HAP-1 (cell line): ENCODE data around the gene INKA1.
"Not testable (repeated sequence)": the region's sequence is repeated elsewhere in the genome, so short reads cannot be mapped to it uniquely, and the experiment has no call there.

Experiments
- DNase-seq, 2 experiments: peaks; one replicate each; pipeline ENCODE4 v3.0.0-alpha.2; 2016 to 2020; ENCODE audit warnings: low spot score in 2 of 2
- H3K27me3 ChIP-seq: fragments of 250-450 bp; sonication (Bioruptor Pico); 2 replicates; pipeline ENCODE4 v1.5.1; 2020; ENCODE audit warnings: low read depth, mild to moderate bottlenecking, moderate library complexity
- H3K36me3 ChIP-seq: fragments of 250-450 bp; sonication (Bioruptor Pico); replicated peaks from 2 replicates; pipeline ENCODE4 v1.5.1; 2020; ENCODE audit warnings: mild to moderate bottlenecking
- H3K4me1 ChIP-seq: fragments of 250-450 bp; sonication (Bioruptor Pico); 2 replicates; pipeline ENCODE4 v1.5.1; 2020; ENCODE audit warnings: mild to moderate bottlenecking
- H3K4me3 ChIP-seq: fragments of 250-450 bp; sonication (Bioruptor Pico); 2 replicates; pipeline ENCODE4 v1.5.1; 2020; ENCODE audit warnings: mild to moderate bottlenecking, moderate library complexity
- H3K9me3 ChIP-seq: fragments of 250-450 bp; sonication (Bioruptor Pico); 2 replicates; pipeline ENCODE4 v1.5.1; 2020; ENCODE audit warnings: mild to moderate bottlenecking, moderate library complexity
- in situ Hi-C: fragments of 300-500 bp; cut with MboI; formaldehyde crosslinking; loops from 3 replicates; pipeline ENCODE4 v1.14.3; 2020; ENCODE audit warnings: low sequenced_read_pairs, inconsistent platforms, mixed read lengths

INKA1 gene

GRCh38 chr3:49779358-49780079 lies 23.5 kb upstream of the INKA1 start:
- H3K4me1 ChIP-seq = 0 out of 2 replicates have a peak, but pooled peaks cover 3% of the 10 kb centered on the region
- peaks cover 45% of the 10 kb centered on the region for H3K36me3 ChIP-seq
- DNase-seq = no peak
- no peak overlapping the region for H3K4me3 ChIP-seq
- in situ Hi-C loops = no loop called here
- no peaks in the 10 kb centered on the region for H3K27me3 ChIP-seq
- H3K9me3 ChIP-seq = no peaks in the 10 kb centered on the region

GRCh38 chr3:49780080-49780974 lies 22.7 kb upstream of the INKA1 start:
- H3K27me3 ChIP-seq = no peaks in the 10 kb centered on the region
- H3K4me1 ChIP-seq = peaks cover 7% of the 10 kb centered on the region; the same call in 1 of the 2 replicates
- DNase-seq = no peak
- H3K4me3 ChIP-seq = no peak overlapping the region
- H3K36me3 ChIP-seq = peaks cover 51% of the 10 kb centered on the region
- in situ Hi-C loops = no loop called here
- no peaks in the 10 kb centered on the region for H3K9me3 ChIP-seq

- H3K9me3 ChIP-seq, DNase-seq, H3K4me3 ChIP-seq, in situ Hi-C loops, H3K4me1 ChIP-seq, H3K27me3 ChIP-seq: not testable (repeated sequence)
- peaks cover 51% of the 10 kb centered on the region for H3K36me3 ChIP-seq
These were observed 22.1 kb upstream of the INKA1 start for GRCh38 chr3:49780975-49781365.

GRCh38 chr3:49781415-49782199 lies 21.5 kb upstream of the INKA1 start:
- DNase-seq = no peak
- in situ Hi-C loops = no loop called here
- H3K36me3 ChIP-seq = peaks cover 49% of the 10 kb centered on the region
- peaks cover 8% of the 10 kb centered on the region for H3K4me1 ChIP-seq
- no peak overlapping the region for H3K4me3 ChIP-seq
- H3K27me3 ChIP-seq = no peaks in the 10 kb centered on the region
- no peaks in the 10 kb centered on the region for H3K9me3 ChIP-seq

- H3K27me3 ChIP-seq, DNase-seq, H3K9me3 ChIP-seq, H3K4me3 ChIP-seq, in situ Hi-C loops: not testable (repeated sequence)
- Histone ChIP-seq H3K4me1 (peaks cover 14% of the 10 kb centered on the region), H3K36me3 (peaks cover 43% of the 10 kb centered on the region)
These were observed 20.8 kb upstream of the INKA1 start for GRCh38 chr3:49782277-49782676.

GRCh38 chr3:49785565-49786356 lies 17.3 kb upstream of the INKA1 start:
- Histone ChIP-seq H3K9me3 (no peaks in the 10 kb centered on the region), H3K4me3 (peak overlapping the region; percentile 97), H3K27me3 (no peaks in the 10 kb centered on the region), H3K36me3 (peaks cover 31% of the 10 kb centered on the region), H3K4me1 (peaks cover 11% of the 10 kb centered on the region)
- in situ Hi-C loops = no loop called here
- DNase-seq = peak in 1 of 2 experiments; percentile 34

GRCh38 chr3:49786357-49787181 lies 16.5 kb upstream of the INKA1 start, which contains the start of gene IP6K1:
IP6K1 (minus strand) TSS chr3:49786542; CDS start chr3:49748040, 38,502 bp downstream.
- Histone ChIP-seq H3K4me3 (peak within 1 kb of the TSS; percentile 97), H3K27me3 (no peaks in the 10 kb centered on the region), H3K4me1 (peaks cover 11% of the 10 kb centered on the region), H3K36me3 (peaks cover 24% of the 10 kb centered on the region), H3K9me3 (no peaks in the 10 kb centered on the region)
- peak; percentile 99 to 100 for DNase-seq
- in situ Hi-C loops = no loop called here

GRCh38 chr3:49787182-49787464 lies 15.9 kb upstream of the INKA1 start:
- in situ Hi-C loops = no loop called here
- H3K4me3 ChIP-seq = no peak overlapping the region
- H3K27me3 ChIP-seq = no peaks in the 10 kb centered on the region
- peaks cover 19% of the 10 kb centered on the region for H3K36me3 ChIP-seq
- H3K9me3 ChIP-seq = no peaks in the 10 kb centered on the region
- H3K4me1 ChIP-seq = peaks cover 11% of the 10 kb centered on the region
- DNase-seq = no peak

GRCh38 chr3:49787536-49787935 lies 15.5 kb upstream of the INKA1 start:
- Histone ChIP-seq H3K36me3 (peaks cover 19% of the 10 kb centered on the region), H3K27me3 (no peaks in the 10 kb centered on the region), H3K4me1 (peaks cover 11% of the 10 kb centered on the region), H3K4me3 (no peak overlapping the region), H3K9me3 (no peaks in the 10 kb centered on the region)
- in situ Hi-C loops = no loop called here
- no peak for DNase-seq

GRCh38 chr3:49788056-49788455 lies 15.0 kb upstream of the INKA1 start:
- H3K36me3 ChIP-seq = peaks cover 16% of the 10 kb centered on the region
- no peaks in the 10 kb centered on the region for H3K27me3 ChIP-seq
- no peaks in the 10 kb centered on the region for H3K9me3 ChIP-seq
- H3K4me1 ChIP-seq = peaks cover 11% of the 10 kb centered on the region
- no peak overlapping the region for H3K4me3 ChIP-seq
- no peak for DNase-seq
- in situ Hi-C loops = no loop called here

GRCh38 chr3:49790626-49791411 lies 12.2 kb upstream of the INKA1 start:
- in situ Hi-C loops = no loop called here
- Histone ChIP-seq H3K27me3 (no peaks in the 10 kb centered on the region), H3K4me3 (no peak overlapping the region), H3K4me1 (peaks cover 6% of the 10 kb centered on the region), H3K9me3 (no peaks in the 10 kb centered on the region), H3K36me3 (no peaks in the 10 kb centered on the region)
- DNase-seq = no peak

GRCh38 chr3:49791571-49791970 lies 11.5 kb upstream of the INKA1 start:
- no peak overlapping the region for H3K4me3 ChIP-seq
- H3K36me3 ChIP-seq = no peaks in the 10 kb centered on the region
- H3K9me3 ChIP-seq = no peaks in the 10 kb centered on the region
- H3K4me1 ChIP-seq = peaks cover 6% of the 10 kb centered on the region
- in situ Hi-C loops = no loop called here
- no peaks in the 10 kb centered on the region for H3K27me3 ChIP-seq
- no peak for DNase-seq
